ENCODE measurements around the gene CA5B.
"Not testable (repeated sequence)": the region's sequence is repeated elsewhere in the genome, so short reads cannot be mapped to it uniquely, and the experiment has no call there.

CA5B gene

GRCh38 chrX:15812192-15812938, 74.3 kb downstream of the CA5B start:
- DNase-seq (ENCODE audit: insufficient read length, low spot score) (no peak), FAIRE-seq (no peak)

GRCh38 chrX:15813416-15813815, 75.3 kb downstream of the CA5B start:
- DNase-seq (ENCODE audit: insufficient read length, low spot score) (no peak), FAIRE-seq (no peak)

- no peak for FAIRE-seq
- DNase-seq (ENCODE audit: insufficient read length, low spot score), result no peak
Measured at GRCh38 chrX:15814771-15815365, 76.8 kb downstream of the CA5B start.

GRCh38 chrX:15815779-15816437, 77.8 kb downstream of the CA5B start:
- no peak for FAIRE-seq
- DNase-seq (ENCODE audit: insufficient read length, low spot score), result no peak

GRCh38 chrX:15816438-15816809, 78.4 kb downstream of the CA5B start:
- FAIRE-seq (no peak), DNase-seq (ENCODE audit: insufficient read length, low spot score) (no peak)

GRCh38 chrX:15816886-15817285, 78.8 kb downstream of the CA5B start:
- FAIRE-seq, result no peak

GRCh38 chrX:15820106-15821073, 82.3 kb downstream of the CA5B start:
- no peak for FAIRE-seq

More at GRCh38 chrX:15816886-15817285, 78.8 kb downstream of the CA5B start:
- no peak for DNase-seq (ENCODE audit: insufficient read length, low spot score)

GRCh38 chrX:15822922-15823321, 84.9 kb downstream of the CA5B start:
- no peak for FAIRE-seq

More at GRCh38 chrX:15820106-15821073, 82.3 kb downstream of the CA5B start:
- DNase-seq (ENCODE audit: insufficient read length, low spot score), result no peak

GRCh38 chrX:15825936-15826335, 87.9 kb downstream of the CA5B start:
- FAIRE-seq (no peak), DNase-seq (ENCODE audit: insufficient read length, low spot score) (no peak)

More at GRCh38 chrX:15822922-15823321, 84.9 kb downstream of the CA5B start:
- no peak for DNase-seq (ENCODE audit: insufficient read length, low spot score)

- FAIRE-seq (no peak), DNase-seq (ENCODE audit: insufficient read length, low spot score) (no peak)
Measured at GRCh38 chrX:15829217-15829616, 91.1 kb downstream of the CA5B start.

- DNase-seq (ENCODE audit: insufficient read length, low spot score), result not testable (repeated sequence)
- FAIRE-seq, result peak; percentile 80
Measured at GRCh38 chrX:15831347-15831746, 93.3 kb downstream of the CA5B start.

GRCh38 chrX:15834053-15834452, 96.0 kb downstream of the CA5B start:
- DNase-seq (ENCODE audit: insufficient read length, low spot score) (no peak), FAIRE-seq (no peak)

- DNase-seq (ENCODE audit: insufficient read length, low spot score) (no peak), FAIRE-seq (no peak)
Measured at GRCh38 chrX:15834827-15835595, 96.9 kb downstream of the CA5B start.
